ENCODE data around the gene KLK8. TPM values are rescaled to one million over a fixed set of nuclear protein-coding genes. Genes with fewer than 3 reads are reported as not detected.

KLK8 gene
- polyA plus RNA-seq, 3 donors, result 1.2 to 1.9 (median 1.4) TPM

DNA sequence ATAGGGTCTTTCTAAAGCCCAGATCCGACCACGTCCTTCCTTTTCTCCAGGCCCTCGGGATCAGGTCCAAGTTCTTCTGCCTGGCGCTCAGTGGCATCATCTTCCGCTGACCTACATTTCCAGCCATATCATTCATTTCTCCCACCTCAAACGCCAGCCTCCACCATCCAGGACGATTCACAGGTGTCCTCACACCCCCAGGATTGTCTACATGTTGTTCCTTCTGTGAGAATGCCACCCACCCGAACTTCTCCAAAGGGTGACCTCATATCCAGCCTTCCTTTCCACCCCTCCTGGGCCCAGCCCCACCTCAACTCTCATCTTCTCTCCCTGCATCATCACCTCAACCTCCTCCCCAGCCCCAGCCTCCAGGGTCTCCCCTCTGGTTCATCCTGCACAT, 43.8 kb downstream of the KLK8 start:
- DNase-seq (ENCODE audit: low read depth in 3 of 3, low spot score in 2 of 3), result no peak

DNA sequence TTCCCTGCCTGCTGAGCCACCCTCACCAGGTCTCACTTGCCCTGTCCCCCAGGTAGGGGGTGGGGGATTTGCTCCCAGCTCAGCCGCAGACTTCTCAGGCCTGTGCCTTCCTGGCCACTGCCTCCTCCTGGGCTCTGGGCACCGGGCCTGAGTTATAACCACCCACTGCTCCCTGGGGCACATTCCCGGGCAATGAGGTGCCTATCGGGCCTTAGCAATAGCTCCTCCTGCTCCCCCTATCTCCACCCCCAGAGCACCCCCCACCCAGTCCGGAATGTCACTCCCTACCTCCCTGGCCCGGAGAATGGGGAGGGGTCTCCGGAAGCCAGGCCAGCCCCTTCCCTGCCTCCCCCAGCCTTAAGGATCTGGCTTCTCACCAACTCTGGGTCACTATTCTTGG, 48.5 kb downstream of the KLK8 start, which contains the start of gene KLK5:
KLK5 (minus strand) TSS at position 129 of the 400 bp plus-strand sequence. CDS start 381 bp downstream, outside the sequence.
- no peak for DNase-seq (ENCODE audit: low read depth in 3 of 3, low spot score in 2 of 3)

DNA sequence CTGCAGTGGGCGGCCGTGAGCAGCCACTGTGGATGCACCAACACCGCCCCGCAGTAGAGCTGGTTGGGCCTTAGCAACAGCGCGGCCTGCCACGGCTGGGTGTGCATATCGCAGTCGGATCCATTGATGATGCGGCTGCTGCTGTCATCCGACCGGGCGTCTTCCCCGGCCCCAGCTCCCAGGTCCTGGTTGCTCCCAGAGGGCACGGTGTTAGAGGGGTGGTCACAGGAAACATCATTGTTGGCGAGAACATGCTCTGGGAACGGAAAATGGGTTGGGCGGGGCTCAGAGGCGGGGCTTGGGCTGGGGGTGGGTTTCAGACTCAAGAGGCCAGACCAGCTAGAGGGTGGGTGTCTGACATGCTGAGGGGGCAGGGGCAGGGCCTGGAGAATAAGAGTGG, 51.5 kb downstream of the KLK8 start:
- DNase-seq (ENCODE audit: low read depth in 3 of 3, low spot score in 2 of 3), result no peak

DNA sequence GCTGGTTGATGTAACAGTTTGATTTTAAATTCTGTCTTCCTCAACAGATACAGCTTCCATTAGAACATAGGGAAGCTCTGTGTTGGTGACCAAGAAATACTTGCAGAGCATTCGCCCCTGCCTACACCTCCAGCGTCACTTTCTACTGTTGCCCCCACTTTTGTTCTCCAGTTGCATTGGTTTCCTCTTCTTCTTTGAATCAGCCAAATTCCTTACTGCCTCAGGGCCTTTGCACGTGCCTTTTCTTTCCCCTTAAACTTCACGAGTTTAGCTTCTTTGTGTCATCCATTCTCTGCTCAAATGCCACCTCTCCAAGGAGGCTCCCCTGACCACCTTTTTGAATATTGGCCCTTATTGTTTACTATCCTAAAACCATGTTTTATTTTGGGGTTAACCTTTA, 54.3 kb downstream of the KLK8 start:
- DNase-seq (ENCODE audit: low read depth in 3 of 3, low spot score in 2 of 3), result no peak

Other genes starting within 250 kb of the KLK8 start
- not detected for gene GPR32, start 231.1 kb downstream of the KLK8 start, polyA plus RNA-seq (ENCODE audit: insufficient read length in 3 of 3)
- gene ACP4, start 211.2 kb downstream of the KLK8 start, polyA plus RNA-seq (ENCODE audit: insufficient read length in 3 of 3), result under 1 TPM in 2 of 3 donors, not detected in 1; 0.13 to 0.15 TPM
- gene KLK1, start 177.8 kb downstream of the KLK8 start, polyA plus RNA-seq (ENCODE audit: insufficient read length in 3 of 3), result 1 to 10 TPM; 1.7 to 1.8 (median 1.8) TPM
- gene KLK15, start 168.0 kb downstream of the KLK8 start, polyA plus RNA-seq (ENCODE audit: insufficient read length in 3 of 3), result not detected
- gene KLK3, start 146.7 kb downstream of the KLK8 start, polyA plus RNA-seq (ENCODE audit: insufficient read length in 3 of 3), result under 1 TPM; 0.24 to 0.53 (median 0.42) TPM
- gene KLK2, start 128.2 kb downstream of the KLK8 start, polyA plus RNA-seq (ENCODE audit: insufficient read length in 3 of 3), result under 1 TPM; 0.18 to 0.22 (median 0.21) TPM
- not detected for gene KLK4, start 90.2 kb downstream of the KLK8 start, polyA plus RNA-seq (ENCODE audit: insufficient read length in 3 of 3)
- 1 to 10 TPM; 1.6 to 2.7 (median 2.0) TPM for gene KLK5, start 48.6 kb downstream of the KLK8 start, polyA plus RNA-seq (ENCODE audit: insufficient read length in 3 of 3)
- gene KLK6, start 32.0 kb downstream of the KLK8 start, polyA plus RNA-seq (ENCODE audit: insufficient read length in 3 of 3), result 10 to 100 TPM; 34.4 to 49.0 (median 41.2) TPM
- gene KLK7, start 17.7 kb downstream of the KLK8 start, polyA plus RNA-seq (ENCODE audit: insufficient read length in 3 of 3), result 1 to 10 TPM; 4.0 to 9.4 (median 5.5) TPM
- under 1 TPM; 0.15 to 0.19 (median 0.18) TPM for gene KLK10, start 18.1 kb upstream of the KLK8 start, polyA plus RNA-seq (ENCODE audit: insufficient read length in 3 of 3)
- under 1 TPM; 0.16 to 0.24 (median 0.22) TPM for gene KLK11, start 25.0 kb upstream of the KLK8 start, polyA plus RNA-seq (ENCODE audit: insufficient read length in 3 of 3)
- not detected for gene KLK12, start 33.4 kb upstream of the KLK8 start, polyA plus RNA-seq (ENCODE audit: insufficient read length in 3 of 3)
- under 1 TPM; 0.33 to 0.72 (median 0.62) TPM for gene KLK13, start 63.5 kb upstream of the KLK8 start, polyA plus RNA-seq (ENCODE audit: insufficient read length in 3 of 3)
- under 1 TPM; 0.14 to 0.17 (median 0.15) TPM for gene KLK14, start 81.3 kb upstream of the KLK8 start, polyA plus RNA-seq (ENCODE audit: insufficient read length in 3 of 3)
- 1 to 10 TPM; 2.2 to 2.8 (median 2.4) TPM for gene CTU1, start 106.8 kb upstream of the KLK8 start, polyA plus RNA-seq (ENCODE audit: insufficient read length in 3 of 3)
- 1 to 10 TPM; 1.3 to 1.6 (median 1.3) TPM for gene SIGLEC9, start 123.3 kb upstream of the KLK8 start, polyA plus RNA-seq (ENCODE audit: insufficient read length in 3 of 3)
- under 1 TPM; 0.36 to 0.74 (median 0.42) TPM for gene SIGLEC7, start 140.7 kb upstream of the KLK8 start, polyA plus RNA-seq (ENCODE audit: insufficient read length in 3 of 3)
- gene CD33, start 223.5 kb upstream of the KLK8 start, polyA plus RNA-seq (ENCODE audit: insufficient read length in 3 of 3), result 1 to 10 TPM; 1.2 to 1.6 (median 1.5) TPM
- gene SIGLECL1, start 249.5 kb upstream of the KLK8 start, polyA plus RNA-seq (ENCODE audit: insufficient read length in 3 of 3), result not detected

All from right renal cortex interstitium (tissue), 3 donors.